HS-27A (cell line): ENCODE data around the gene METTL8.
A peak's percentile ranks its signal among the peaks of the same experiment; 100 is the strongest.
"Not testable (repeated sequence)": the region's sequence is repeated elsewhere in the genome, so short reads cannot be mapped to it uniquely, and the experiment has no call there.

Experiments
- DNase-seq: peaks from one replicate; pipeline ENCODE4 v3.0.0-alpha.2; 2012; ENCODE audit warnings: low read depth, missing footprints

Gene METTL8

GRCh38 chr2:171430516-171431410 lies 3.0 kb downstream of the METTL8 start:
- DNase-seq, result no peak

DNA sequence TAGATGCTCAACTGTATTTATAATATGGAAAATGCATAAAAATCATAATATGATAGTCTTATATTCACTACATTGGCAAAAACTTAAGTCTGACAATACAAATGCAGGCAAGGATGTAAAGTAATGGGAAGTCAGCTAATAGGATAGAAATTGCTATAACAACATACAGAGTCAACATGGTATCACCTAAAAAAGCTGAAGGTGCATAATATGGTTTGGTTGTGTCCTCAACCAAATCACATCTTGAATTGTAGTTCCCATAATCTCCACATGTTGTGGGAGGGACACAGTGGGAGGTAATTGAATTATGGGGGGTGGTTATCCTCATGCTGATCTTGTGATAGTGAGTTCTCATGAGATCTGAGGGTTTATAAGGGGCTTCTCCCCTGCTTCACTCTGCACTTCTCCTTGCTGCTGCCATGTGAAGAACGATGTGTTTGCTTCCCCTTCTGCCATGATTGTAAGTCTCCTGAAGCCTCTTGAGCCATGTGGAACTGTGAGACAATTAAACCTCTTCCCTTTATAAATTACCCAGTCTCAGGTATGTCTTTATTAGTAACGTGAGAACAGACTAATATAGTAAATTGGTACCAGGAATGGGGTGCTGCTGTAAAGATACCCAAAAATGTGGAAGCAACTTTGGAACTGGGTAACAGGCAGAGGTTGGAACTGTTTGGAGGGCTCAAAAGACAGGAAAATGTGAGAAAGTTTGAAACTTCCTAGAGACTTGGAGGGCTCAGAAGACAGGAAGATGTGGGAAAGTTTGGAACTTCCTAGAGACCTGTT lies 10.9 kb downstream of the METTL8 start:
- not testable (repeated sequence) for DNase-seq

DNA sequence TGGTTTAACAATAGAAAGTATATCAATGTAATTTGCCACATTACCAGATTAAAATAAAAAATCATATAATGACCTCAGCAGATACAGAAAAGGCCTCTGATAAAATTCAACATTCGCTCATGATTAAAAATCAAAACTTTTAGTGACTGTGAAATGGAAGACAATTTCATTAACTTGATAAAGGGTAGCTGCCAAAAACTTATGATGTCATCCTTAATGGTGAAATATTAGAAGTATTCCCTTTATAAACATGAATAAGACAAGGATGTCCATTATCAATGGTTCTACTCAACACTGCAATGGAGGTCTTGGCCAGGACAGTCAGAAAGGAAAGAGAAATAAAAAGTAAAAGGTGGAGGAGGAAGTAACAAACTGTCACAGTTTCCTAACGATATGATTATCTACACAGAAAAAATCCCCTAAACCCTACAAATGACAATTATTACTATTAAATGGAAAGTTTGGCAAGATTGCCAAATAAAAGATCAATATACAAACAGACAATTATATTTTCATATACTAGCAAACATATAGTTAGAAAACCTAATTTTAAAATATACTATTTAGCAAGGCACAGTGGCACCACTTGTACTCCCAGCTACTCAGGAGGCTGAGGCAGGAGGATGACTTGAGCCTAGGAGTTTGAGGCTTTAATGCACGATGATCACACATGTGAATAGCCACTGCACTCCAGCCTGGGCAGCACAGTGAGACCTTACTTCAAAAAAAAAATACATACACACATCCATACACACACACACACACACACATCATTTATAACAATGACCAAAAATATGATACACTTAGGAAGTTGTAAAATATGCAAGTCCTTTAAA lies 12.8 kb downstream of the METTL8 start:
- no peak for DNase-seq

- DNase-seq, result no peak
Observed at GRCh38 chr2:171419333-171419732, 14.5 kb downstream of the METTL8 start.

GRCh38 chr2:171416009-171416926 lies 17.5 kb downstream of the METTL8 start:
- peak; percentile 59 for DNase-seq

DNA sequence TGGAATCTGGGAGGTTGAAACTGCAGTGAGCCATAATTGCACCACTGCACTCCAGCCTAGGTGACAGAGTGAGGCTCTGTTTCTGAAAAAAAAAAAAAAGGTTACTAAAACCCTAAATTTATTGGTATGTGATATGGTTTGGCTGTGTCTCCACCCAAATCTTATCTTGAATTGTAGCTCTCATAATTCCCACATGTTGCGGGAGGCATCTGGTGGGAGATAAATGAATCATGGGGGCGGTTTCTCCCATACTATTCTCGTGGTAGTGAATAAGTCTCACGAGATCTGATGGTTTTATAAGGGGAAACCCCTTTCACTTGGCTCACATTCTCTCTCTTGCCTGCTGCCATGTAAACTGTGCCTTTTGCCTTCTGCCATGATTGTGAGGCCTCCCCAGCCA lies 19.1 kb downstream of the METTL8 start:
- not testable (repeated sequence) for DNase-seq

DNA sequence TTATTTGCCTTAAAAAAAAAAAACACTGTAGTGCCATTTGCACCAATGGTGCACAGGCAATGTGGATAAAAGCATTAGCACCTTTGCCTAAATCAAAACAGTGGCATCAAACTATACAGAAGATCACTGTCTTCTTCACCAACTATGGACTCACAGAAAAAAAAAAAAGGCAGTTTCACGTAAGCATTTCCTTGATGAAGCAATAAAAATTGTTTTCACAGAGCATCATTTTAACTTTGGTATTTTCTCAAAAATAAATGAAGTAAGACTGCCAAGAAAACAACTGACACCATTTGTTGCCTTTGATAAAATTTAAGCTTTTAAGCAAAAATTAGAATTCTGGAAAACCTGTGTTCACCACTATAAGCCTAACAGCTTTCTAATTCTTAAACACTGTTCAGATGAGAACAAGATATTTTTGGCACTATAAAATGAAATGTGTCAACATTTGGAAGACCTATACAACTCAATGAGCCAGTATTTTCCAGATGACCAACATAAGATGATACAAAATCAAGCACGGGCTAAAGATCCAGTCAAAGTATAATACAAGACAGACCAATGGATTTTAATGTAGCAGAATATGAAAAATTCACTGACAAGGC lies 21.1 kb downstream of the METTL8 start:
- DNase-seq, result no peak

GRCh38 chr2:171411791-171412483 lies 21.9 kb downstream of the METTL8 start:
- DNase-seq, result no peak

DNA sequence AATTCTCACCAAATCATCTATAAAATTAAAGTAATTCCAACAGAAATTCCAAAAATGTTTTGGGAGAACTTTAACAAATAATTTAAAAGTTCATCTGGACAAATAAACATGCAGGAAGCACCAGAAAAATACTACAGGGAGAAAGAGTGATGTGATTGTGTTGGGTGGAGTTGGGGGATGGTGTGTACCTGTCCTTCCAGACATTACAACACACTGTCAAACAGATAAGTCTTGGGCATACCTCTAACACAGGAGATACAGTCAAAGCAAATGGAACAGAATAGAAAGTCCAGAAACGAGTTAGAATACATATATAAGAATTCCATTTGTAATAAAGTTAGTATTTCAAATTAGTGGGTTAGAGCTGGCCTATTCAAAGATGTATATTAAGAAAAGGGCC lies 22.6 kb downstream of the METTL8 start:
- DNase-seq, result no peak

DNA sequence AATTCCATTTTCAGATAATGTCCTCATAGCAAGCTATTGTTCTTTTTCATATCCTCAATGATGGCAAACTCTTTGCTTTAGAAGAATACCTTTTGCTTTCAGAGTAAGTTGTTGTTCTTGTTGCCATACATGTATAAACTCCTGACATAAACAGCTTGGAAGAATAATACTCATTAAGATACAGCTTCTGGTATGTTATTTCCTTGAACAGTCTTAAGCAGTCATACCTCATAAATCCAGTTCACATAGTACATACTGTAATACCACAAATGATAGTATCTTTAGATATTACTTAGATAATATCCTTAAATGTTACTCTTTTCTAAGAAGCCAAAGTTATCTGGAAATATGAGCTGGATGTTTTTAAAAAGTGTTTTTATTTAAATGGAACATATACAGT lies 23.2 kb downstream of the METTL8 start:
- no peak for DNase-seq

GRCh38 chr2:171410101-171410500 lies 23.7 kb downstream of the METTL8 start:
- DNase-seq, result no peak

- no peak for DNase-seq
Observed at GRCh38 chr2:171409436-171409971, 24.3 kb downstream of the METTL8 start.

DNA sequence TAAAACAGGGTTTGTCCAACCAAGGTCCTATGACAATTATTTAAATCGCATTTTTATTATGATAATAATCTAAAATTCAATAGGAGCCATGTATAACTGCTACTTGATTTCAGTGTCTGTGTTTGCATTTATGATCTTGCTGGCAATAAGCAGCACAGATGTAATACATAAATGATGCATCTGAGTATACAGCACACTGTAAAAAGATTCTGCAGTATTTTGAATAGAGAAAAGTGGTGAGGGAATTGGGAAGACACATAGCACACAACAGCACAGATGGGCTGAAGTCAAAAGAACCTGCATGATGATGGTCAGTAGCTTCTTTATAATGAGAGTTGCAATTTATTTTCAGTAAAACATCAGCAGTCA lies 26.1 kb downstream of the METTL8 start:
- DNase-seq, result no peak

GRCh38 chr2:171407030-171407675 lies 26.6 kb downstream of the METTL8 start:
- no peak for DNase-seq

GRCh38 chr2:171406044-171406443 lies 27.7 kb downstream of the METTL8 start:
- DNase-seq, result no peak

DNA sequence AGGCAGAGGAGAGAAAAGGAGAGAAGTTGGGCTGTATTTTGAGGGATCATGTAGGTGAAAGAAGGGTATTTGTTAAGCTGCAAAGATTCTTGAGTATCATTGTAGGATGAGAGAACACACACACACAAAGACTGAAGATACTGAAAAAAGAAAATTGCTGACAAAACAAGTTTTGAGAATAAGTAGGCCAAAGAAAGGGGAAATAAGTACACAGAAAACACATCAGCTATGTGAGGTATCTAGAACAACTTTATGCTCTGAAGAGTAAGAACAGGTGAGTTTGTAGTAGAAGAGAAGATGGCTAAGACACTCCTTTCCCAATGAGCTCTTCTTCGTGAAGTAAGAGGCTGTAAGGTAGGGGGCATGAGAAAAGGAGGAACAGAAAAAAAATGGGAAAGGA lies 28.2 kb downstream of the METTL8 start:
- no peak for DNase-seq

DNA sequence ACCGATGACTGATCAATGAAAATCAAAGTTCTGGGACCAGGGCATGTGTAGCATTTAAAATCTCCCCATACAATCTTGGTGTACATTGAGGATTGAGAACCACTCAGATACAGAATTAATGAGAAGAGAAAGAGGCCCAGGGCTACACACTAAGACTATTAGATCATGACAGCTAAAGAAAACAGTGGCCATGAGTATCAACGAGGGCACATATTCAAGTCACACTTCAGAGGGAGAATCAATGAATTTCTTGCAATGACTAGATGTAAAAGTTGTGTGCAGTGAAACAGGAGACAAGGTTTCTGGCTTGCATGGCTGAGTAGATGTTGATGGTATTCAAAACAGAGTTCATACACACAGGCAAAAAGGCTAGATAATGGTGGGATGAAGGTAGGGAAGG lies 29.1 kb downstream of the METTL8 start:
- no peak for DNase-seq

DNA sequence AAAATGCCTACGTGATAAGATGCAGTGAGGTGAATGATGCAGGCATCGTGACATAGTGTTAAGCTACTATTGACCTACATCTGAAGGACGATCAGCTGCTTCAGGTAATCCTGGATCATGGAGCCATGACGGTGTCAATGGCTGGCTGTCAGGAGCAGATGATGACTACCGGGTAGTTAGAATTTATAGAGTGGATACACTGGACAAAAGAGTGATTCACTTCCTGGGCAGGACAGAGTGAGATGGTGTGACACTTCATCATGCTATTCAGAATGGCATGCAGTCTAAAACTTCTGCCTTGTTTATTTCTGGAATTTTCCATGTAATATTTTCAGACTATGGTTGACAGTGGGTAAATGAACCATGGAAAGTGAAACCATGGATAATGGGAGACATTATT lies 29.5 kb downstream of the METTL8 start:
- DNase-seq, result peak; percentile 50

GRCh38 chr2:171402906-171403580 lies 30.7 kb downstream of the METTL8 start:
- no peak for DNase-seq
